ENCODE measurements around the gene EEF2K.

Gene EEF2K

DNA sequence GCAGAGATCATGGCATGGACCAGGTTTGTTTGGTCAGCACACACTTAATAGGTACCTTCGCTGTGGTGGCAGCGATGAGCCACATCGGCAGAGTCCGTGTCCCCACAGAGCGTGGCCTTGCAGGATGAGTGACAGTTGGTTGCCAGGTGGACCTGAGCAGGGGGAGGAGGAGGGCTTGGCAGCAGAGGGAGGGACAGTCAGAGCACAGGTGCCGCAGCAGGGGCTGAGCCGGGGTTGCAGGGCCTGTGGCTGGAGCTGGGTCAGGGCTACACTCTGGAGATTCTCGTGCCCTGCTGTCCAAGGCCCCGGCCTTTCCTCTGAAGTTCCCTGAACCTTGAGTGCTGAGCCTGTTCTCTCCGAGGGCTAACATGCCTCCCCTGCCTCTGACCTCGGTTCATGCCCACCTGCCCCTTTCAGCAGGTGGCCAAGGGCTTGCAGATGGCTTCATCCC is 116.0 kb downstream of the EEF2K start:
- Histone ChIP-seq H3K36me3 (ENCODE audit: control insufficient read depth, low read length) (peaks cover 94% of the 10 kb centered on the region), H3K4me2 (ENCODE audit: low read length) (no peak overlapping the region), H3K4me3 (ENCODE audit: low read length) (no peak overlapping the region), H3K9me3 (ENCODE audit: control insufficient read depth, insufficient read depth, low read length) (no peaks in the 10 kb centered on the region), H3K4me1 (ENCODE audit: control insufficient read depth, low read length) (no peaks in the 10 kb centered on the region), H3K27me3 (ENCODE audit: control insufficient read depth, low read length) (no peaks in the 10 kb centered on the region), H3K27ac (ENCODE audit: low read depth, low read length) (no peak overlapping the region), H3K9me2 (replicated peaks; ENCODE audit: control insufficient read depth, low read length) (no peaks in the 10 kb centered on the region), H3K79me2 (ENCODE audit: control insufficient read depth, low read length) (peaks cover 22% of the 10 kb centered on the region), H4K20me1 (ENCODE audit: control insufficient read depth, insufficient read depth, low read depth, low read length) (0 out of 2 replicates have a peak, but pooled peaks cover 3% of the 10 kb centered on the region), H3F3A (ENCODE audit: control insufficient read depth, insufficient read depth) (peaks cover 10% of the 10 kb centered on the region)
- TF ChIP-seq EZH2phosphoT487 (IDR thresholded peaks at IDR 0.05; ENCODE audit: borderline replicate concordance, low read length), result no peak
- TF ChIP-seq, protein P1, sequence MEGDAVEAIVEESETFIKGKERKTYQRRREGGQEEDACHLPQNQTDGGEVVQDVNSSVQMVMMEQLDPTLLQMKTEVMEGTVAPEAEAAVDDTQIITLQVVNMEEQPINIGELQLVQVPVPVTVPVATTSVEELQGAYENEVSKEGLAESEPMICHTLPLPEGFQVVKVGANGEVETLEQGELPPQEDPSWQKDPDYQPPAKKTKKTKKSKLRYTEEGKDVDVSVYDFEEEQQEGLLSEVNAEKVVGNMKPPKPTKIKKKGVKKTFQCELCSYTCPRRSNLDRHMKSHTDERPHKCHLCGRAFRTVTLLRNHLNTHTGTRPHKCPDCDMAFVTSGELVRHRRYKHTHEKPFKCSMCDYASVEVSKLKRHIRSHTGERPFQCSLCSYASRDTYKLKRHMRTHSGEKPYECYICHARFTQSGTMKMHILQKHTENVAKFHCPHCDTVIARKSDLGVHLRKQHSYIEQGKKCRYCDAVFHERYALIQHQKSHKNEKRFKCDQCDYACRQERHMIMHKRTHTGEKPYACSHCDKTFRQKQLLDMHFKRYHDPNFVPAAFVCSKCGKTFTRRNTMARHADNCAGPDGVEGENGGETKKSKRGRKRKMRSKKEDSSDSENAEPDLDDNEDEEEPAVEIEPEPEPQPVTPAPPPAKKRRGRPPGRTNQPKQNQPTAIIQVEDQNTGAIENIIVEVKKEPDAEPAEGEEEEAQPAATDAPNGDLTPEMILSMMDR (IDR thresholded peaks at IDR 0.05; ENCODE audit: low read depth, low read length, poor library complexity, severe bottlenecking), result no peak

DNA sequence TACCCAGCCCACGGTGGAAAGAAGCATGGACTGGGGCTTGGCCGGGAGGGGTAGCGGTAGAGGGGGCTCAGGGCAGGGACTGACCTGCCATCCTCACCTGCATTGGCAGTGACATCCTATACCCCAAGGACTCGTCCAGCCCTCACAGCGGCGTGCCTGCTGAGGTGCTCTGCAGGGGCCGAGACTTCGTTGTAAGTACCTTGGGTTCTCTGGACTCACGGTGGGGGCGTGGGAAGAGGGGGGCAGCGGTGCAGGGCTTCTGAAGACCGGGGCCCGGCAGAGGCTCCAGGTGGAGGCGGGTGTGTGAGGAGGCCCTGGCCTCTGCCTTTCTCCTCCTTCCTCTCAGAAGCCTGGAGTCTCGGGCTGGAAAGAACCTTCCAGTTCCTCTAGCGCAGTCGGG is 116.7 kb downstream of the EEF2K start:
- Histone ChIP-seq H3F3A (ENCODE audit: control insufficient read depth, insufficient read depth) (peaks cover 10% of the 10 kb centered on the region), H3K9me2 (replicated peaks; ENCODE audit: control insufficient read depth, low read length) (no peaks in the 10 kb centered on the region), H3K9me3 (ENCODE audit: control insufficient read depth, insufficient read depth, low read length) (no peaks in the 10 kb centered on the region), H3K27me3 (ENCODE audit: control insufficient read depth, low read length) (no peaks in the 10 kb centered on the region), H4K20me1 (ENCODE audit: control insufficient read depth, insufficient read depth, low read depth, low read length) (0 out of 2 replicates have a peak, but pooled peaks cover 3% of the 10 kb centered on the region), H3K79me2 (ENCODE audit: control insufficient read depth, low read length) (peaks cover 22% of the 10 kb centered on the region), H3K4me1 (ENCODE audit: control insufficient read depth, low read length) (no peaks in the 10 kb centered on the region), H3K27ac (ENCODE audit: low read depth, low read length) (no peak overlapping the region), H3K4me2 (ENCODE audit: low read length) (no peak overlapping the region), H3K36me3 (ENCODE audit: control insufficient read depth, low read length) (peaks cover 94% of the 10 kb centered on the region), H3K4me3 (ENCODE audit: low read length) (no peak overlapping the region)
- TF ChIP-seq EZH2phosphoT487 (IDR thresholded peaks at IDR 0.05; ENCODE audit: borderline replicate concordance, low read length), result no peak
- TF ChIP-seq, protein P1 (IDR thresholded peaks at IDR 0.05; ENCODE audit: low read depth, low read length, poor library complexity, severe bottlenecking), result no peak

DNA sequence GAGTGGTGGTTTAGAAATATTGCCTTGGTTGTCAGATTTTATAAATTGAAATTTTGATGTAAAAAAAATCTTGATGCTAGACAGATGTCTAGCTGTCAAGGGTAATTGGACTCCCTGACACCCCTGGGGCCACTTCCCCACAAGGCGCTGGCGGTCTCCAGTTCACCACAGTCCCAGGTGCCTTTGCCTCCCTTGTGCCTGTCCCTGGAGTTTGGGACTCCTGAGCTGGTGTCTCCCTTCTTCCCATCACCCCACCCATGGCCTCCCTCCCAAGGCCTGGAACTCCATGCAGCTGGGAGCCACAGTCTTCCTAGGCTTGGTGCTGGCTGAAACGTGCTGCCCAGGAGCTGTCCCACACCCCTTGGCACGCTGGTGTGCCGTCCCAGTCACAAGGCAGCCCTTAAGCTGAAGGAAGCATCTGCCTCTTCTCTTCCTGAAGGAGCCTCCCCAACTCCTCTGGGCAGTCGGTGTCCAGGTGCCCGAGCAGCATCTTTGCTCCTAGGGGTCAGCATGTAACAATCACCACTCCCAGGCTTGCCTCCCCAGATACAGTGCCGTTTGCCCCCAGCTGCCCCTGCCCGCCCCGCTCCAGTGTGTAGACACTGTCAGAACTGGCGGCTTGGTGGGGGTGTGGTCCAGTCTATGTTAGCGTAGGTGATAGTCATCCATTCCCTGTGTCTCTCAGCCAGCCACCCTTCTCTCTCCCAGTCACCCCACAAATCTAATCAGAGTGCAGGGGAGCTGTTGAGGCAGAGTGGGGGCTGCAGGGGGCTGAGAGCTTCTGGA is 117.3 kb downstream of the EEF2K start:
- Histone ChIP-seq H3K36me3 (ENCODE audit: control insufficient read depth, low read length) (peaks cover 97% of the 10 kb centered on the region), H3K4me3 (ENCODE audit: low read length) (no peak overlapping the region), H3K9me3 (ENCODE audit: control insufficient read depth, insufficient read depth, low read length) (no peaks in the 10 kb centered on the region), H3K79me2 (ENCODE audit: control insufficient read depth, low read length) (peaks cover 22% of the 10 kb centered on the region), H3K9me2 (replicated peaks; ENCODE audit: control insufficient read depth, low read length) (no peaks in the 10 kb centered on the region), H3K4me1 (ENCODE audit: control insufficient read depth, low read length) (no peaks in the 10 kb centered on the region), H3K27ac (ENCODE audit: low read depth, low read length) (no peak overlapping the region), H3K4me2 (ENCODE audit: low read length) (no peak overlapping the region), H4K20me1 (ENCODE audit: control insufficient read depth, insufficient read depth, low read depth, low read length) (0 out of 2 replicates have a peak, but pooled peaks cover 3% of the 10 kb centered on the region), H3K27me3 (ENCODE audit: control insufficient read depth, low read length) (no peaks in the 10 kb centered on the region), H3F3A (ENCODE audit: control insufficient read depth, insufficient read depth) (peaks cover 9% of the 10 kb centered on the region)
- TF ChIP-seq, protein P1 (IDR thresholded peaks at IDR 0.05; ENCODE audit: low read depth, low read length, poor library complexity, severe bottlenecking), result no peak
- TF ChIP-seq EZH2phosphoT487 (IDR thresholded peaks at IDR 0.05; ENCODE audit: borderline replicate concordance, low read length), result no peak

All from DOHH2 (cell line).